A673 (cell line): ENCODE data around the gene CLRN1. TPM values are rescaled to one million over a fixed set of nuclear protein-coding genes. Genes with fewer than 3 reads are reported as not detected.

Experiments used
- BruUV-seq: library from RNA; stranded (reverse); fragments of 400-500 nt; replicated peaks from 2 replicates; lab custom pipeline; 2021; lab: Mats Ljungman, UMichigan
- CTCF ChIA-PET: fragments of 300-600 bp; sonication (Branson Sonifier 250); formaldehyde crosslinking; loops from one replicate; lab custom pipeline; 2022; ENCODE audit warnings: antibody characterized with exemption; lab: Charles Lee
- POLR2A ChIA-PET: fragments of 300-600 bp; sonication (Branson Sonifier 250); formaldehyde crosslinking; loops from one replicate; lab custom pipeline; 2022; ENCODE audit warnings: antibody characterized with exemption; ENCODE audit not compliant: low non-redundant PET; lab: Charles Lee
- DNase-seq: peaks from one replicate; pipeline ENCODE4 v3.0.0-alpha.2; 2015; ENCODE audit warnings: low spot score
- H3K27ac ChIP-seq: fragments of 200-600 bp; sonication (generic); 2 replicates; pipeline ENCODE4 v1.5.1; 2016; ENCODE audit warnings: mixed run types, low read depth, mild to moderate bottlenecking, mixed read lengths, antibody characterized with exemption, low read length; ENCODE audit not compliant: poor library complexity, severe bottlenecking
- H3K27me3 ChIP-seq: fragments of 200-600 bp; sonication (generic); replicated peaks from 2 replicates; pipeline ENCODE4 v1.6.1; 2017; ENCODE audit warnings: mixed run types, low read depth, mild to moderate bottlenecking, mixed read lengths, antibody characterized with exemption, low read length; ENCODE audit not compliant: insufficient read depth, poor library complexity
- H3K36me3 ChIP-seq: fragments of 200-600 bp; sonication (generic); 2 replicates; pipeline ENCODE4 v1.6.1; 2016; ENCODE audit warnings: mixed run types, mild to moderate bottlenecking, mixed read lengths, antibody characterized with exemption, low read length; ENCODE audit not compliant: insufficient read depth, poor library complexity, severe bottlenecking
- H3K4me1 ChIP-seq: fragments of 200-600 bp; sonication (generic); 2 replicates; pipeline ENCODE4 v1.6.1; 2017; ENCODE audit warnings: mixed run types, mild to moderate bottlenecking, mixed read lengths, antibody characterized with exemption, low read length; ENCODE audit not compliant: insufficient read depth, poor library complexity, severe bottlenecking
- H3K4me3 ChIP-seq: fragments of 200-600 bp; sonication (generic); 2 replicates; pipeline ENCODE4 v1.5.1; 2016; ENCODE audit warnings: low read depth, mixed run types, mild to moderate bottlenecking, mixed read lengths, low read length; ENCODE audit not compliant: poor library complexity, severe bottlenecking
- H3K9me3 ChIP-seq: fragments of 200-600 bp; sonication (generic); 2 replicates; pipeline ENCODE4 v1.6.1; 2016; ENCODE audit warnings: mixed run types, low read depth, mild to moderate bottlenecking, mixed read lengths, antibody characterized with exemption, low read length; ENCODE audit not compliant: poor library complexity, severe bottlenecking
- CTCF ChIP-seq: fragments of 300-800, 200-600 bp; sonication (generic); conservative IDR thresholded peaks from 2 replicates; pipeline ENCODE4 v1.5.1; 2017; ENCODE audit warnings: low read depth, mild to moderate bottlenecking, antibody characterized with exemption, low read length, moderate library complexity, mixed read lengths
- EZH2 ChIP-seq: fragments of 200-600 bp; sonication (generic); IDR thresholded peaks from 2 replicates; pipeline ENCODE4 v1.6.1; 2017; ENCODE audit warnings: borderline replicate concordance, low read depth, mild to moderate bottlenecking, mixed read lengths, antibody characterized with exemption, low read length; ENCODE audit not compliant: poor library complexity, severe bottlenecking
- intact Hi-C: fragments of 100-400 bp; cut with micrococcal nuclease; formaldehyde crosslinking; loops from one replicate; pipeline ENCODE4 v1.10.0; 2022; ENCODE audit not compliant: unreplicated experiment
- total RNA-seq: library from RNA; stranded (reverse); gene quantifications from 2 replicates; pipeline ENCODE4 v1.2.3, GENCODE V29; 2021

CLRN1 gene
- total RNA-seq, 1 experiment from 2014 or later, result not detected

- DNase-seq, result no peak
- no TSS peak for BruUV-seq
- no peak overlapping the region for H3K27ac ChIP-seq
- no peaks in the 10 kb centered on the region for H3K36me3 ChIP-seq
- ChIA-PET CTCF (no interaction called here), POLR2A (no interaction called here)
- H3K4me3 ChIP-seq, result no peak overlapping the region
- no peaks in the 10 kb centered on the region for H3K4me1 ChIP-seq
- TF ChIP-seq EZH2, result no peak
- TF ChIP-seq CTCF, result no peak
- intact Hi-C loops, result no loop called here
- peaks cover 8% of the 10 kb centered on the region for H3K27me3 ChIP-seq
- H3K9me3 ChIP-seq, result no peaks in the 10 kb centered on the region
These were observed 7.1 kb downstream of the CLRN1 start for GRCh38 chr3:150965436-150965835.

- Histone ChIP-seq H3K27me3 (peaks cover 8% of the 10 kb centered on the region), H3K4me1 (no peaks in the 10 kb centered on the region), H3K27ac (no peak overlapping the region), H3K4me3 (no peak overlapping the region), H3K36me3 (no peaks in the 10 kb centered on the region), H3K9me3 (no peaks in the 10 kb centered on the region)
- TF ChIP-seq EZH2 (no peak), CTCF (no peak)
- DNase-seq, result no peak
- no TSS peak for BruUV-seq
- POLR2A ChIA-PET, result no interaction called here
- intact Hi-C loops, result no loop called here
- CTCF ChIA-PET, result no interaction called here
These were observed 10.6 kb downstream of the CLRN1 start for GRCh38 chr3:150961949-150962348.

GRCh38 chr3:150960708-150961684, 11.5 kb downstream of the CLRN1 start:
- ChIA-PET CTCF (no interaction called here), POLR2A (interaction anchor here (0.6 kb wide), 1 partner anchor 113 kb away, joined by 4 read pairs; no protein-coding TSS in a partner anchor)
- Histone ChIP-seq H3K36me3 (no peaks in the 10 kb centered on the region), H3K9me3 (no peaks in the 10 kb centered on the region), H3K4me3 (no peak overlapping the region), H3K27me3 (peaks cover 16% of the 10 kb centered on the region), H3K4me1 (no peaks in the 10 kb centered on the region), H3K27ac (no peak overlapping the region)
- no TSS peak for BruUV-seq
- intact Hi-C loops, result no loop called here
- TF ChIP-seq EZH2, result no peak
- DNase-seq, result no peak
